Neuronal stem cell (in vitro differentiated cells): Measurements from ENCODE around the gene ZNF554.

Experiments used
- DNase-seq: peaks from one replicate; pipeline ENCODE4 v3.0.0-alpha.2; 2013; ENCODE audit warnings: low spot score
- H2AFZ ChIP-seq: one replicate; pipeline ENCODE4 v1.6.1; 2013; ENCODE audit warnings: mild to moderate bottlenecking, low read length, inconsistent platforms
- H2AK5ac ChIP-seq: 2 replicates; pipeline ENCODE4 v1.6.1; 2013; ENCODE audit warnings: low read depth, mild to moderate bottlenecking, inconsistent platforms, low read length, moderate library complexity, mixed read lengths
- H2BK120ac ChIP-seq: 2 replicates; pipeline ENCODE4 v1.6.1; 2013; ENCODE audit warnings: low read depth, mild to moderate bottlenecking, inconsistent platforms, low read length, moderate library complexity, mixed read lengths
- H2BK12ac ChIP-seq: one replicate; pipeline ENCODE4 v1.6.1; 2013; ENCODE audit warnings: low read length, inconsistent platforms
- H2BK15ac ChIP-seq: 2 replicates; pipeline ENCODE4 v1.6.1; 2013; ENCODE audit warnings: mild to moderate bottlenecking, low read length, inconsistent platforms, mixed read lengths
- H2BK5ac ChIP-seq: one replicate; pipeline ENCODE4 v1.6.1; 2013; ENCODE audit warnings: inconsistent platforms, mild to moderate bottlenecking, low read length, moderate library complexity
- H3K14ac ChIP-seq: one replicate; pipeline ENCODE4 v1.6.1; 2013; ENCODE audit warnings: low read length, inconsistent platforms
- H3K18ac ChIP-seq: 2 replicates; pipeline ENCODE4 v1.6.1; 2013; ENCODE audit warnings: low read length, inconsistent platforms
- H3K23ac ChIP-seq: 2 replicates; pipeline ENCODE4 v1.6.1; 2013; ENCODE audit warnings: low read depth, mild to moderate bottlenecking, mixed read lengths, low read length, inconsistent platforms; ENCODE audit not compliant: poor library complexity
- H3K27ac ChIP-seq: replicated peaks from 3 replicates; pipeline ENCODE4 v1.5.1; 2013; ENCODE audit warnings: low read length, inconsistent platforms
- H3K27me3 ChIP-seq, 3 experiments: 2 replicates each; pipeline ENCODE4 v1.6.1; 2013; ENCODE audit warnings: low read length in 3 of 3, mild to moderate bottlenecking in 2 of 3, inconsistent platforms in 1 of 3, low read depth in 1 of 3, mixed read lengths in 1 of 3, moderate library complexity in 1 of 3; ENCODE audit not compliant: control insufficient read depth in 3 of 3, insufficient read depth in 3 of 3
- H3K36me3 ChIP-seq, 2 donors: replicated peaks in 1 of 2; 2 replicates each; pipeline ENCODE4 v1.6.1; 2013; ENCODE audit warnings: low read length in 2 of 2; ENCODE audit not compliant: control insufficient read depth in 2 of 2, insufficient read depth in 2 of 2
- H3K4ac ChIP-seq: 2 replicates; pipeline ENCODE4 v1.6.1; 2013; ENCODE audit warnings: inconsistent platforms, mild to moderate bottlenecking, low read length, moderate library complexity
- H3K4me1 ChIP-seq, 2 donors: 1 replicate in 1 of 2; 2 replicates in 1 of 2; pipeline ENCODE4 v1.6.1; 2013; ENCODE audit warnings: low read length in 2 of 2, low read depth in 1 of 2; ENCODE audit not compliant: control insufficient read depth in 2 of 2, insufficient read depth in 1 of 2
- H3K4me2 ChIP-seq: one replicate; pipeline ENCODE4 v1.6.1; 2013; ENCODE audit warnings: mild to moderate bottlenecking, low read length, inconsistent platforms; ENCODE audit not compliant: insufficient read depth, poor library complexity, severe bottlenecking
- H3K4me3 ChIP-seq, 2 donors: 2 replicates each; pipeline ENCODE4 v1.5.1; 2013; ENCODE audit warnings: low read length in 2 of 2, mild to moderate bottlenecking in 2 of 2, inconsistent platforms in 1 of 2, moderate library complexity in 1 of 2
- H3K79me1 ChIP-seq: one replicate; pipeline ENCODE4 v1.6.1; 2013; ENCODE audit warnings: low read depth, mild to moderate bottlenecking, inconsistent platforms, low read length, moderate library complexity
- H3K9ac ChIP-seq: one replicate; pipeline ENCODE4 v1.6.1; 2013; ENCODE audit warnings: mild to moderate bottlenecking, low read depth, low read length, inconsistent platforms; ENCODE audit not compliant: poor library complexity
- H3K9me3 ChIP-seq, 2 donors: replicated peaks in 1 of 2; 2 replicates each; pipeline versions ENCODE3 to v1.6.1; 2013; ENCODE audit warnings: low read length in 2 of 2, mild to moderate bottlenecking in 2 of 2, inconsistent platforms in 1 of 2, low read depth in 1 of 2, mixed read lengths in 1 of 2, moderate library complexity in 1 of 2; ENCODE audit not compliant: control insufficient read depth in 2 of 2, insufficient read depth in 1 of 2
- H4K8ac ChIP-seq: one replicate; pipeline ENCODE4 v1.6.1; 2013; ENCODE audit warnings: low read depth, mild to moderate bottlenecking, inconsistent platforms, low read length, moderate library complexity
- H4K91ac ChIP-seq: one replicate; pipeline ENCODE4 v1.6.1; 2013; ENCODE audit warnings: low read length, low read depth, mild to moderate bottlenecking, inconsistent platforms; ENCODE audit not compliant: poor library complexity
- WGBS, 2 donors: extraction: QIAGEN DNeasy Blood & Tissue Kit; methylation state at CpG; one replicate each; pipeline ENCODE4 v1.1.7; 2013; ENCODE audit warnings: missing lambda C conversion rate in 2 of 2, mixed read lengths in 1 of 2; ENCODE audit not compliant: insufficient read length in 2 of 2, insufficient replicate concordance in 1 of 2; ENCODE audit errors: extremely low coverage in 2 of 2; 5-methylcytosine and 5-hydroxymethylcytosine counted together

Gene ZNF554

GRCh38 chr19:2787115-2787514, 32.6 kb upstream of the ZNF554 start:
- no peak overlapping the region for H3K18ac ChIP-seq
- no peak overlapping the region for H3K9ac ChIP-seq
- no peak overlapping the region for H3K23ac ChIP-seq
- H3K4me1 ChIP-seq: peaks cover 7 to 8% of the 10 kb centered on the region in 2 donors
- H3K4me2 ChIP-seq: no peak overlapping the region
- H2AK5ac ChIP-seq: no peak overlapping the region
- H2AFZ ChIP-seq: no peak overlapping the region
- no peak overlapping the region for H2BK5ac ChIP-seq
- H4K91ac ChIP-seq: no peak overlapping the region
- H3K36me3 ChIP-seq: peaks cover 16 to 45% of the 10 kb centered on the region in 2 donors
- no peak overlapping the region for H2BK15ac ChIP-seq
- H3K79me1 ChIP-seq: peaks cover 23% of the 10 kb centered on the region
- no peak overlapping the region for H2BK12ac ChIP-seq
- H3K9me3 ChIP-seq: no peaks in the 10 kb centered on the region
- no CpG with 5 or more reads among the region's 8 CpGs for WGBS, 2 donors
- no peaks in the 10 kb centered on the region for H3K27me3 ChIP-seq
- no peak for DNase-seq
- no peak overlapping the region for H3K14ac ChIP-seq
- no peak overlapping the region for H3K4ac ChIP-seq
- no peak overlapping the region for H2BK120ac ChIP-seq
- no peak overlapping the region for H4K8ac ChIP-seq
- peak overlapping the region in 1 of 2 donors; percentile 22 for H3K4me3 ChIP-seq
- H3K27ac ChIP-seq: no peak overlapping the region

GRCh38 chr19:2788237-2788636, 31.4 kb upstream of the ZNF554 start:
- Histone ChIP-seq H3K36me3 (peaks cover 16 to 56% of the 10 kb centered on the region in 2 donors), H3K23ac (no peak overlapping the region), H3K4ac (no peak overlapping the region), H3K14ac (no peak overlapping the region), H2AK5ac (no peak overlapping the region), H4K91ac (no peak overlapping the region), H3K4me2 (no peak overlapping the region), H3K4me1 (peaks cover 3 to 4% of the 10 kb centered on the region in 2 donors), H3K4me3 (no peak overlapping the region), H2BK5ac (no peak overlapping the region), H3K9me3 (no peaks in the 10 kb centered on the region), H2BK12ac (no peak overlapping the region), H3K27ac (no peak overlapping the region), H2BK15ac (no peak overlapping the region), H3K27me3 (no peaks in the 10 kb centered on the region), H3K9ac (no peak overlapping the region), H3K18ac (no peak overlapping the region), H2BK120ac (no peak overlapping the region), H4K8ac (no peak overlapping the region), H2AFZ (no peak overlapping the region), H3K79me1 (peaks cover 19% of the 10 kb centered on the region)
- WGBS, 2 donors: no CpG with 5 or more reads among the region's 5 CpGs
- no peak for DNase-seq

DNA sequence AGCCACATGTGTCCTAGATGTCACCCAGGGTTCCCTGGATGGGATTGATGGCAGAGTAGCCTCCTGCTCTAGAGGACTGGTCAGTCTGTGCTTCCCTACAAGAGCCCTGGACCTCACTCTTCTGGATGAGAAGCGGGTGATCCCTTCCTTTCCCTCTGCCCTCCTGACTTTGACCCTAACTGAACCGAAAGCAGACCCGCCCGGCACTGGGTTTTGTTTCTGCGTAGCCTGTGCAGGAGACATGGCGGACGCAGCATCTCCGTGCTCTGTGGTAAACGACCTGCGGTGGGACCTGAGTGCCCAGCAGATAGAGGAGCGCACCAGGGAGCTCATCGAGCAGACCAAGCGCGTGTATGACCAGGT, 29.5 kb upstream of the ZNF554 start:
- H3K9me3 ChIP-seq: no peaks in the 10 kb centered on the region
- no peak overlapping the region for H3K4ac ChIP-seq
- no peak overlapping the region for H2BK12ac ChIP-seq
- H3K18ac ChIP-seq: no peak overlapping the region
- no peak overlapping the region for H4K8ac ChIP-seq
- no peak overlapping the region for H4K91ac ChIP-seq
- no peaks in the 10 kb centered on the region for H3K4me1 ChIP-seq
- H3K14ac ChIP-seq: peak overlapping the region; percentile 89
- no peaks in the 10 kb centered on the region for H3K27me3 ChIP-seq
- no CpG with 5 or more reads among the region's 14 CpGs for WGBS, 2 donors
- peaks cover 21% of the 10 kb centered on the region for H3K79me1 ChIP-seq
- H2BK5ac ChIP-seq: no peak overlapping the region
- H2BK15ac ChIP-seq: no peak overlapping the region
- DNase-seq: no peak
- H3K36me3 ChIP-seq: peaks cover 27 to 75% of the 10 kb centered on the region in 2 donors
- H3K9ac ChIP-seq: peak overlapping the region; percentile 38
- H2BK120ac ChIP-seq: no peak overlapping the region
- no peak overlapping the region for H3K4me2 ChIP-seq
- no peak overlapping the region for H3K27ac ChIP-seq
- H3K23ac ChIP-seq: peak overlapping the region; percentile 43
- no peak overlapping the region for H3K4me3 ChIP-seq
- H2AFZ ChIP-seq: no peak overlapping the region
- no peak overlapping the region for H2AK5ac ChIP-seq

DNA sequence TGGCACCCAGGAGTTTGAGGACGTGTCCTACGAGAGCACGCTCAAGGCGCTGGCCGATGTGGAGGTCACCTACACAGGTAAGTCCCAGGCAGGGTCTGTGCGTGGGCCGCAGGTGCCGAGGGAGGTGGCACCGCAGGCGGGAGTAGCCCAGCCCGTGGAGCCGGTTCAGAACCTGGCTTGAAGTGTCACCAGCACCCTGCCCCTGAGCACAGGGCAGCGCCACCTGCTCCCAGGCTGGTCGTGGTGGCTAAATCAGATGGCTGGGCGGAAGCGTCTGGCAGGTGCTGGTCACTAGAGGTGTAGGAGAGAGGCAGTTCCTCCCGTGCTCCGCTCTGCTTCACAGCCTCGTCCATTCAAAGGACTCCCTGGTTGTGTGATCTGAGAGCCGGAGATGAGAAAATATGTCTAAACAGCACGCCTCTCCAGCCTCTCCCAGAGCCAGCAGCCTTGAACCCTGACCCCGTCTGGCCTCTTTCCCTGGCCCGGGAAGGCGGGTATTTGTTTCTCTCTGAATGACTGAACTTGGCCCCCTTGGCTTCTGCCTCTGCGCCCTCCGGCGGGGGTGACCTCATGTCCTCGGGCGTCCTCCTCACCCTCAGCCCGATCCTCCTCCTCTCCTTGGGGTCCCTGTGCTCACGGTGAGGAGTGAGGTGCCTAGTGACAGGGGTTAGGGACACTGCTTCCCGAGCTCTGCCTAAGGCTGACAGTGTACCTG, 29.0 kb upstream of the ZNF554 start:
- DNase-seq: no peak
- no peaks in the 10 kb centered on the region for H3K4me1 ChIP-seq
- H3K79me1 ChIP-seq: peaks cover 18% of the 10 kb centered on the region
- H2BK5ac ChIP-seq: no peak overlapping the region
- H2AK5ac ChIP-seq: no peak overlapping the region
- H3K27me3 ChIP-seq: no peaks in the 10 kb centered on the region
- H3K4me3 ChIP-seq: no peak overlapping the region
- H2BK15ac ChIP-seq: no peak overlapping the region
- no peak overlapping the region for H3K4me2 ChIP-seq
- no peak overlapping the region for H2AFZ ChIP-seq
- H2BK12ac ChIP-seq: no peak overlapping the region
- H2BK120ac ChIP-seq: no peak overlapping the region
- no peak overlapping the region for H4K91ac ChIP-seq
- no peaks in the 10 kb centered on the region for H3K9me3 ChIP-seq
- no peak overlapping the region for H3K4ac ChIP-seq
- H4K8ac ChIP-seq: no peak overlapping the region
- H3K18ac ChIP-seq: no peak overlapping the region
- no CpG with 5 or more reads among the region's 32 CpGs for WGBS, 2 donors
- peaks cover 32 to 81% of the 10 kb centered on the region in 2 donors for H3K36me3 ChIP-seq
- no peak overlapping the region for H3K9ac ChIP-seq
- no peak overlapping the region for H3K27ac ChIP-seq
- no peak overlapping the region for H3K14ac ChIP-seq
- H3K23ac ChIP-seq: peak overlapping the region; percentile 43
